Hepatocyte (in vitro differentiated cells): ENCODE data around the gene RBP7. TPM values are rescaled to one million over a fixed set of nuclear protein-coding genes. Genes with fewer than 3 reads are reported as not detected.
A peak's percentile ranks its signal among the peaks of the same experiment; 100 is the strongest.

Experiments used
- DNase-seq: peaks from one replicate; pipeline ENCODE4 v3.0.0-alpha.2; 2016; ENCODE audit warnings: low spot score
- H2AFZ ChIP-seq: fragments of 200-600 bp; sonication (generic); 2 replicates; pipeline ENCODE4 v1.6.0; 2016; ENCODE audit warnings: antibody characterized with exemption, mild to moderate bottlenecking
- H3K27ac ChIP-seq: fragments of 200-600 bp; sonication (generic); 2 replicates; pipeline ENCODE4 v1.5.1; 2016; ENCODE audit warnings: mild to moderate bottlenecking
- H3K27me3 ChIP-seq: fragments of 200-600 bp; sonication (generic); 2 replicates; pipeline ENCODE4 v1.6.1; 2016
- H3K36me3 ChIP-seq: fragments of 200-600 bp; sonication (generic); replicated peaks from 2 replicates; pipeline ENCODE4 v1.5.1; 2016; ENCODE audit warnings: low read depth; ENCODE audit not compliant: insufficient read depth
- H3K4me1 ChIP-seq: fragments of 200-600 bp; sonication (generic); 2 replicates; pipeline ENCODE4 v1.5.1; 2016; ENCODE audit warnings: mild to moderate bottlenecking, moderate library complexity; ENCODE audit not compliant: insufficient read depth
- H3K4me2 ChIP-seq: fragments of 200-600 bp; sonication (generic); 2 replicates; pipeline ENCODE4 v1.6.0; 2016
- H3K4me3 ChIP-seq: fragments of 200-600 bp; sonication (generic); 2 replicates; pipeline ENCODE4 v1.5.1; 2016; ENCODE audit warnings: mild to moderate bottlenecking
- H3K79me2 ChIP-seq: fragments of 200-600 bp; sonication (generic); 2 replicates; pipeline ENCODE4 v1.6.0; 2017; ENCODE audit warnings: mild to moderate bottlenecking
- H3K9me2 ChIP-seq: fragments of 200-600 bp; sonication (generic); replicated peaks from 2 replicates; pipeline ENCODE4 v1.6.0; 2017; ENCODE audit warnings: mild to moderate bottlenecking; ENCODE audit not compliant: insufficient read depth
- H3K9me3 ChIP-seq: fragments of 200-600 bp; sonication (generic); 2 replicates; pipeline ENCODE4 v1.5.1; 2016; ENCODE audit warnings: low read depth, mild to moderate bottlenecking
- H4K20me1 ChIP-seq: fragments of 200-600 bp; sonication (generic); 2 replicates; pipeline ENCODE4 v1.6.0; 2016; ENCODE audit warnings: mild to moderate bottlenecking; ENCODE audit not compliant: insufficient read depth, poor library complexity, severe bottlenecking
- EZH2 ChIP-seq: fragments of 200-600 bp; sonication (generic); IDR thresholded peaks from 2 replicates; pipeline ENCODE4 v1.6.1; 2016; ENCODE audit warnings: antibody characterized with exemption, mild to moderate bottlenecking, borderline replicate concordance
- EZH2phosphoT487 ChIP-seq: fragments of 200-600 bp; sonication (generic); IDR thresholded peaks from one replicate; pipeline ENCODE4 v1.6.1; 2018; ENCODE audit warnings: antibody characterized with exemption, mild to moderate bottlenecking, low read depth, moderate library complexity; ENCODE audit not compliant: unreplicated experiment, severe bottlenecking
- WGBS: methylation state at CpG from one replicate; pipeline ENCODE4 v1.1.6; 2016; ENCODE audit warnings: low lambda C conversion rate; ENCODE audit errors: missing lambda C conversion rate; 5-methylcytosine and 5-hydroxymethylcytosine counted together
- polyA plus RNA-seq: library from polyadenylated mRNA; unstranded; fragments of >200 nt; fragmentation: Nextera tagmentation; extraction: Ambion mirVana; gene quantifications from 2 replicates; pipeline ENCODE4 v1.2.1, GENCODE V29; 2016
- total RNA-seq: library from RNA; depleted of rRNA; stranded (reverse); fragments of >200 nt; gene quantifications from 2 replicates; pipeline ENCODE4 v1.2.3, GENCODE V29; 2014
- TF ChIP-seq, protein P1 (sequence below): fragments of 200-600 bp; sonication (generic); IDR thresholded peaks from 2 replicates; pipeline ENCODE4 v1.5.1; 2016; ENCODE audit warnings: antibody characterized with exemption, mild to moderate bottlenecking; ENCODE audit not compliant: poor library complexity

Gene RBP7
- total RNA-seq (0.50 and 2.0 TPM in 2 replicates), polyA plus RNA-seq (0.25 and 0.61 TPM in 2 replicates)

DNA sequence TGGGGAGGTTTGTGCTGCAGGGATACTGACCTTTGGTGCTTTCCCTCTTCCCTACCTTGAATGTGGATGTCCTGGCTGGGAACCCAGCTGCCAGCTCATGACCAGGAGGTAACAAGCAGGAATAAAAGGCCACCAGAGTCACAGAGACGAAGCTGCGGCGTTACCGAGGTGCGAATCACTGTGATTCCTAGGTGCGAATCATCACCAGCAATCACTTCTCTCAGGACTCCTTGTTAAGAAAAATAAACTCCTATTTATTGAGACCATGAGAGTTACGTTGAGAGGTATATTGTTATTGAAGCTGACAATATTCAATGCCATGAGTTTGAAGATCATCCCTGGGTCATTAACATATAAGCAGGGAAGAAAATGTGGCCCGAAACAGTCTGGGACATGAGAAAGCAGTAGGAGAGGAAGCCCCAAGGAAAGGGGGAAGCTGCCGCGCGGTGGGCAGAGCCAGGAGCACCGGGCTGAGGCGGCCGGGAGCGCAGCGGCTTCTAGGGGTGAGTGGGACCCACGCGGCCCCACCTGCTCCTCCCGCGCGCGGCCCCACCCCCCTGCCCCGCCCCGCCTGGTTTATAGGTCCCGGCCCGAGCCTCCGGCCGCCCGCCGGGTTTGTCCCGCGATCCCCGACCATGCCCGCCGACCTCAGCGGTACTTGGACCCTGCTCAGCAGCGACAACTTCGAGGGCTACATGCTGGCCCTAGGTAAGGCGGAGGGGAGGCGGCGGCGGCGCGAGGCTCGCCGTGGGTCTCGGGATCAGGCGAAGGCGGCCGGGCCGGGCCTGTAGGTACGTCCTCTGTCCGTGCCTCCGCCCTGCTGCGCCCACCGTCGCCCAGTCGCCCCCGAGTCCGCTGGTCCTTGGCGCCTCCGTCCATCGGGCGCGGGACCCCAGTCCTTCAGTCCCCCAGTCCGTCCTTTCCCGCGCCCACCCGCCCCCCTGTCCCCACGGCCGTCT is at the start of gene RBP7:
Gene RBP7 (plus strand): TSS at position 605 of the 959 bp plus-strand sequence. CDS start 31 bp downstream, at position 636.
- WGBS: 5% methylated on average over 50 of the region's 71 CpGs
- peak; percentile 26 for TF ChIP-seq EZH2phosphoT487
- TF ChIP-seq EZH2: no peak
- H3K4me3 ChIP-seq: peak within 1 kb of the TSS; percentile 24
- H3K36me3 ChIP-seq: no peaks in the 10 kb centered on the region
- DNase-seq: peak; percentile 26
- H3K9me2 ChIP-seq: no peaks in the 10 kb centered on the region
- no peaks in the 10 kb centered on the region for H3K79me2 ChIP-seq
- H3K4me2 ChIP-seq: peak within 1 kb of the TSS; percentile 96
- no peaks in the 10 kb centered on the region for H3K4me1 ChIP-seq
- H3K27me3 ChIP-seq: peaks cover 45% of the 10 kb centered on the region
- peak within 1 kb of the TSS; percentile 71 for H2AFZ ChIP-seq
- no peaks in the 10 kb centered on the region for H3K9me3 ChIP-seq
- H3K27ac ChIP-seq: no peak within 1 kb of the TSS
- no peaks in the 10 kb centered on the region for H4K20me1 ChIP-seq

DNA sequence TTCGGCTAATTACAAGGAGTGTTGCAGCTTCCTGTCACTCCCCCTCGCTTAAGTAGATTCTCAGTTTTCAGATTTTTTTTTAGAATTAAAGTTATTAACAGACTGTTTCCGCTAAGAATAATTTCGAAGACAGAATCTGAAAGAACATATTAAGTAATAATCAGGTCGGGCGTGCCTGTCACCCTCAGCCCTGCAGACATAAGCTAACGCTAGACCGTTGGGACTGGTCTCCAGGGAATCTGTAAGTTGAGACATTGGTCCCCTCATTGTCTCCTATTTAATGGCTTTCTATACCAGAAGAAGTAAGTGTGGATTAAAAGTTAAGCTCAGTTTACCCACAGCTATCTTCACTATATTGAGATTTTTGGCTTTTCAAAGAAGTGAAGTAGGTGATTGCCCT is 39.3 kb upstream of the RBP7 start:
- no peak overlapping the region for H3K4me3 ChIP-seq
- WGBS: 87% methylated on average over 8 of the region's 8 CpGs
- no peak for DNase-seq

DNA sequence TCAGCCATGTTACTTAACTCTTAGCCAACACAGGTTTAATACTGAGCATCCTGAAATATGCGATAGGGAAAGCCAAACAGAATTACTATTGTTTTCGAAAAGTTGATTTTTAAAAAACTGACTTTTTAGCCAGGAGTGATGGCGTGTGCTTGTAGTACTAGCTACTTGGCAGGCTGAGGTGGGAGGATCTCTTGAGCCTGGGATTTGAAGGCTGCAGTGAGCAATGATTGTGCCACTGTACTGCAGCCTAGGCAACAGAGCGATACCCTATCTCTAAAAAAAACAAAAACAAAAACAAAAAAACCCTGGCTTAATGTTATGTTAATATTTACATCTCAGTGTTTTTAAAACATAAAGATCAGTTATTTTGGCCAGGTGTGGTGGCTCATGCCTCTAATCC is 37.0 kb upstream of the RBP7 start:
- Histone ChIP-seq H3K4me3 (no peak overlapping the region), H3K9me2 (no peaks in the 10 kb centered on the region), H3K27me3 (no peaks in the 10 kb centered on the region), H3K79me2 (no peaks in the 10 kb centered on the region), H2AFZ (no peak overlapping the region), H3K4me2 (no peak overlapping the region), H3K4me1 (no peaks in the 10 kb centered on the region), H4K20me1 (no peaks in the 10 kb centered on the region), H3K36me3 (no peaks in the 10 kb centered on the region), H3K9me3 (no peaks in the 10 kb centered on the region), H3K27ac (no peak overlapping the region)
- no peak for DNase-seq
- TF ChIP-seq EZH2phosphoT487 (no peak), EZH2 (no peak)
- TF ChIP-seq, protein P1, sequence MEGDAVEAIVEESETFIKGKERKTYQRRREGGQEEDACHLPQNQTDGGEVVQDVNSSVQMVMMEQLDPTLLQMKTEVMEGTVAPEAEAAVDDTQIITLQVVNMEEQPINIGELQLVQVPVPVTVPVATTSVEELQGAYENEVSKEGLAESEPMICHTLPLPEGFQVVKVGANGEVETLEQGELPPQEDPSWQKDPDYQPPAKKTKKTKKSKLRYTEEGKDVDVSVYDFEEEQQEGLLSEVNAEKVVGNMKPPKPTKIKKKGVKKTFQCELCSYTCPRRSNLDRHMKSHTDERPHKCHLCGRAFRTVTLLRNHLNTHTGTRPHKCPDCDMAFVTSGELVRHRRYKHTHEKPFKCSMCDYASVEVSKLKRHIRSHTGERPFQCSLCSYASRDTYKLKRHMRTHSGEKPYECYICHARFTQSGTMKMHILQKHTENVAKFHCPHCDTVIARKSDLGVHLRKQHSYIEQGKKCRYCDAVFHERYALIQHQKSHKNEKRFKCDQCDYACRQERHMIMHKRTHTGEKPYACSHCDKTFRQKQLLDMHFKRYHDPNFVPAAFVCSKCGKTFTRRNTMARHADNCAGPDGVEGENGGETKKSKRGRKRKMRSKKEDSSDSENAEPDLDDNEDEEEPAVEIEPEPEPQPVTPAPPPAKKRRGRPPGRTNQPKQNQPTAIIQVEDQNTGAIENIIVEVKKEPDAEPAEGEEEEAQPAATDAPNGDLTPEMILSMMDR: no peak
- WGBS: 100% methylated on average over 4 of the region's 4 CpGs

More for the DNA sequence above, 39.3 kb upstream of the RBP7 start:
- Histone ChIP-seq H4K20me1 (no peaks in the 10 kb centered on the region), H3K4me2 (no peak overlapping the region), H3K79me2 (no peaks in the 10 kb centered on the region), H2AFZ (no peak overlapping the region), H3K9me2 (no peaks in the 10 kb centered on the region), H3K36me3 (no peaks in the 10 kb centered on the region), H3K27me3 (no peaks in the 10 kb centered on the region), H3K4me1 (no peaks in the 10 kb centered on the region), H3K27ac (no peak overlapping the region), H3K9me3 (no peaks in the 10 kb centered on the region)
- TF ChIP-seq EZH2phosphoT487 (no peak), EZH2 (no peak)
- TF ChIP-seq, protein P1: no peak
